ENCODE results near the gene IL21R. TPM values are rescaled to one million over a fixed set of nuclear protein-coding genes. Genes with fewer than 3 reads are reported as not detected.

The IL21R gene
- total and polyA plus RNA-seq, 12 donors = 0.08 to 2.6 (median 0.42) TPM; not detected in 1

- Histone ChIP-seq H3K4me1 (replicated peaks in 1 of 2) (peaks cover 0 to 6% of the 10 kb centered on the region in 2 donors), H3K4me3 (no peak overlapping the region), H3K27ac (no peak overlapping the region), H3K36me3 (replicated peaks in 1 of 2) (peaks cover 0 to 97% of the 10 kb centered on the region in 2 donors), H3K27me3 (no peaks in the 10 kb centered on the region), H3K9me3 (replicated peaks in 1 of 3) (no peaks in the 10 kb centered on the region)
- TF ChIP-seq, protein P1, sequence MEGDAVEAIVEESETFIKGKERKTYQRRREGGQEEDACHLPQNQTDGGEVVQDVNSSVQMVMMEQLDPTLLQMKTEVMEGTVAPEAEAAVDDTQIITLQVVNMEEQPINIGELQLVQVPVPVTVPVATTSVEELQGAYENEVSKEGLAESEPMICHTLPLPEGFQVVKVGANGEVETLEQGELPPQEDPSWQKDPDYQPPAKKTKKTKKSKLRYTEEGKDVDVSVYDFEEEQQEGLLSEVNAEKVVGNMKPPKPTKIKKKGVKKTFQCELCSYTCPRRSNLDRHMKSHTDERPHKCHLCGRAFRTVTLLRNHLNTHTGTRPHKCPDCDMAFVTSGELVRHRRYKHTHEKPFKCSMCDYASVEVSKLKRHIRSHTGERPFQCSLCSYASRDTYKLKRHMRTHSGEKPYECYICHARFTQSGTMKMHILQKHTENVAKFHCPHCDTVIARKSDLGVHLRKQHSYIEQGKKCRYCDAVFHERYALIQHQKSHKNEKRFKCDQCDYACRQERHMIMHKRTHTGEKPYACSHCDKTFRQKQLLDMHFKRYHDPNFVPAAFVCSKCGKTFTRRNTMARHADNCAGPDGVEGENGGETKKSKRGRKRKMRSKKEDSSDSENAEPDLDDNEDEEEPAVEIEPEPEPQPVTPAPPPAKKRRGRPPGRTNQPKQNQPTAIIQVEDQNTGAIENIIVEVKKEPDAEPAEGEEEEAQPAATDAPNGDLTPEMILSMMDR (IDR thresholded peaks at IDR 0.05) = no peak
- no peak for TF ChIP-seq POLR2A (IDR thresholded peaks at IDR 0.05)
- 86 to 89% (median 87%) methylated on average over 10 of the region's 10 CpGs for WGBS, 4 donors
- intact Hi-C loops (cut with DNase I) = loop anchor here in 1 of 2 donors (10.0 kb wide), 1 partner anchor 52 kb away; no protein-coding TSS in a partner anchor
- DNase-seq = no peak
These were observed 80.6 kb downstream of the IL21R start for GRCh38 chr16:27482397-27483087.

DNA sequence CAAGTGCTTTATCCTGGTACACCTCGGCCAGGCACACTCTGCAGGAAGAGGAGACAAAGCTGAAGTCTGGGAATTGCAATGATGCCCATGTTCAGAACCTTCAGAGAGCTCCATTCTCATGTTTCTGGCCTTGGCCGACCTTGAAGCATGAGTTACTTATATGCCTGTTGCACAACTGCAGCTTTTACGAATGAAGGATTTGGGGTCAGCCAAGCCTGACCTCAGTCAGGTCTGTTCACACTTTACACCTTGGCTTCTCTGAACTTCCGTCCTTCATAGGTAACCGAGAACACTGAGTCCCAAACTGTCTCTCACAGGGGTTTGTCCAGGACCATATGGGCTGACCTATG, 81.1 kb downstream of the IL21R start:
- peaks cover 0 to 6% of the 10 kb centered on the region in 2 donors for H3K4me1 ChIP-seq (replicated peaks in 1 of 2)
- TF ChIP-seq POLR2A (IDR thresholded peaks at IDR 0.05) = no peak
- TF ChIP-seq, protein P1 (IDR thresholded peaks at IDR 0.05) = no peak
- intact Hi-C loops (cut with DNase I) = loop anchor here in 1 of 2 donors (10.0 kb wide), 1 partner anchor 52 kb away; no protein-coding TSS in a partner anchor
- 55 to 78% (median 61%) methylated on average over 5 of the region's 5 CpGs for WGBS, 4 donors
- no peak overlapping the region for H3K27ac ChIP-seq
- no peak overlapping the region for H3K4me3 ChIP-seq
- H3K27me3 ChIP-seq = no peaks in the 10 kb centered on the region
- DNase-seq = peak in 1 of 7 donors; percentile 43
- H3K9me3 ChIP-seq (replicated peaks in 1 of 3) = no peaks in the 10 kb centered on the region
- peaks cover 0 to 97% of the 10 kb centered on the region in 2 donors for H3K36me3 ChIP-seq (replicated peaks in 1 of 2)

- WGBS, 4 donors = 87 to 95% (median 94%) methylated on average over 5 of the region's 5 CpGs
- no peak overlapping the region for H3K27ac ChIP-seq
- no peaks in the 10 kb centered on the region for H3K9me3 ChIP-seq (replicated peaks in 1 of 3)
- no peak for DNase-seq
- no peak overlapping the region for H3K4me3 ChIP-seq
- H3K36me3 ChIP-seq (replicated peaks in 1 of 2) = peaks cover 0 to 97% of the 10 kb centered on the region in 2 donors
- TF ChIP-seq, protein P1 (IDR thresholded peaks at IDR 0.05) = no peak
- TF ChIP-seq POLR2A (IDR thresholded peaks at IDR 0.05) = no peak
- intact Hi-C loops (cut with DNase I) = loop anchor here in 1 of 2 donors (10.0 kb wide), 1 partner anchor 51 kb away; no protein-coding TSS in a partner anchor
- no peaks in the 10 kb centered on the region for H3K27me3 ChIP-seq
- peaks cover 0 to 6% of the 10 kb centered on the region in 2 donors for H3K4me1 ChIP-seq (replicated peaks in 1 of 2)
These were observed 81.7 kb downstream of the IL21R start for GRCh38 chr16:27483624-27484023.

- no peaks in the 10 kb centered on the region for H3K27me3 ChIP-seq
- no peak overlapping the region for H3K27ac ChIP-seq
- TF ChIP-seq, protein P1 (IDR thresholded peaks at IDR 0.05) = no peak
- no peak for TF ChIP-seq POLR2A (IDR thresholded peaks at IDR 0.05)
- no peak for DNase-seq
- H3K9me3 ChIP-seq (replicated peaks in 1 of 3) = no peaks in the 10 kb centered on the region
- H3K36me3 ChIP-seq (replicated peaks in 1 of 2) = peaks cover 0 to 100% of the 10 kb centered on the region in 2 donors
- intact Hi-C loops (cut with DNase I) = loop anchor here in 1 of 2 donors (10.0 kb wide), 1 partner anchor 50 kb away; no protein-coding TSS in a partner anchor
- H3K4me3 ChIP-seq = no peak overlapping the region
- 96 to 97% (median 97%) methylated on average over 9 of the region's 9 CpGs for WGBS, 4 donors
- H3K4me1 ChIP-seq (replicated peaks in 1 of 2) = peaks cover 0 to 6% of the 10 kb centered on the region in 2 donors
These were observed 83.2 kb downstream of the IL21R start for GRCh38 chr16:27485126-27485525.

Data from adrenal gland (tissue), 12 donors.